Fibroblast of lung (primary cell): Measurements from ENCODE around the gene CYP26B1. TPM values are rescaled to one million over a fixed set of nuclear protein-coding genes. Genes with fewer than 3 reads are reported as not detected.
A peak's percentile ranks its signal among the peaks of the same experiment; 100 is the strongest.

Experiments
- DNase-seq, 2 donors: peaks; one replicate each; pipeline versions ENCODE4 v3.0.0 to v3.0.0-alpha.2; 2010; ENCODE audit warnings: low read depth in 2 of 2
- H2AFZ ChIP-seq: 2 replicates; pipeline ENCODE4 v1.5.1; 2012; ENCODE audit warnings: low read length, control low read depth, inconsistent platforms
- H3K27ac ChIP-seq: 2 replicates; pipeline ENCODE4 v1.5.1; 2011; ENCODE audit warnings: low read length, control low read depth; ENCODE audit not compliant: insufficient read depth
- H3K27me3 ChIP-seq: 2 replicates; pipeline ENCODE4 v1.5.1; 2011; ENCODE audit warnings: mild to moderate bottlenecking, low read length; ENCODE audit not compliant: control insufficient read depth, insufficient read depth
- H3K36me3 ChIP-seq: 2 replicates; pipeline ENCODE4 v1.5.1; 2011; ENCODE audit warnings: low read length; ENCODE audit not compliant: control insufficient read depth, insufficient read depth
- H3K4me1 ChIP-seq: 2 replicates; pipeline ENCODE4 v1.5.1; 2011; ENCODE audit warnings: low read length; ENCODE audit not compliant: control insufficient read depth, insufficient read depth; ENCODE audit errors: extremely low read depth
- H3K4me2 ChIP-seq: 2 replicates; pipeline ENCODE4 v1.5.1; 2011; ENCODE audit warnings: low read length, control low read depth; ENCODE audit not compliant: insufficient read depth; ENCODE audit errors: extremely low read depth
- H3K4me3 ChIP-seq, 4 experiments: fragments of 200-600 bp in 1 of 4; sonication (generic) in 1 of 4; replicated peaks in 1 of 4; 2 replicates each; pipeline ENCODE4 v1.5.1; 2011 to 2016; ENCODE audit warnings: low read length in 4 of 4, low read depth in 3 of 4, mild to moderate bottlenecking in 3 of 4, control low read depth in 2 of 4, inconsistent platforms in 1 of 4, mixed read lengths in 1 of 4; ENCODE audit not compliant: insufficient read depth in 1 of 4; ENCODE audit errors: control extremely low read depth in 1 of 4
- H3K79me2 ChIP-seq: 2 replicates; pipeline ENCODE4 v1.5.1; 2012; ENCODE audit warnings: mild to moderate bottlenecking, low read length, inconsistent platforms; ENCODE audit not compliant: control insufficient read depth, insufficient read depth
- H3K9ac ChIP-seq: 2 replicates; pipeline ENCODE4 v1.5.1; 2011; ENCODE audit warnings: mild to moderate bottlenecking, low read length, control low read depth; ENCODE audit not compliant: insufficient read depth
- H3K9me3 ChIP-seq: 2 replicates; pipeline ENCODE4 v1.5.1; 2012; ENCODE audit warnings: low read depth, low read length; ENCODE audit not compliant: control insufficient read depth, insufficient read depth
- H4K20me1 ChIP-seq: 2 replicates; pipeline ENCODE4 v1.5.1; 2011; ENCODE audit warnings: low read length; ENCODE audit not compliant: control insufficient read depth, insufficient read depth; ENCODE audit errors: extremely low read depth
- CTCF ChIP-seq, 2 donors: IDR thresholded peaks in 1 of 2; conservative IDR thresholded peaks in 1 of 2; 1 replicate in 1 of 2; 2 replicates in 1 of 2; pipeline ENCODE4 v1.5.1; 2011 to 2012; ENCODE audit warnings: low read length in 2 of 2, control low read depth in 1 of 2, inconsistent platforms in 1 of 2, low read depth in 1 of 2, mild to moderate bottlenecking in 1 of 2
- EZH2 ChIP-seq: IDR thresholded peaks from 2 replicates; pipeline ENCODE4 v1.5.1; 2012; ENCODE audit warnings: low read length, control low read depth, mild to moderate bottlenecking; ENCODE audit errors: missing control alignments
- polyA plus RNA-seq, 2 donors: library from polyadenylated mRNA; depleted of rRNA in 1 of 2; stranded (reverse) in 1 of 2; unstranded in 1 of 2; fragments of >200 nt; gene quantifications; 2 replicates each; pipeline ENCODE4 v1.2.1, GENCODE V29; 2011 to 2012; ENCODE audit warnings: missing spikeins in 1 of 2
- total RNA-seq: library from RNA; depleted of rRNA; stranded (reverse); fragments of >200 nt; gene quantifications from 2 replicates; pipeline ENCODE4 v1.2.1, GENCODE V29; 2014

Gene CYP26B1
- total and polyA plus RNA-seq, 2 donors (not counting 1 experiment from before 2014, with no cell fraction given) = 0.09 to 0.17 TPM

GRCh38 chr2:72109291-72109690 lies 38.4 kb downstream of the CYP26B1 start:
- Histone ChIP-seq H2AFZ (no peak overlapping the region), H3K9me3 (no peaks in the 10 kb centered on the region), H3K4me3 (no peak overlapping the region), H3K9ac (no peak overlapping the region), H3K36me3 (no peaks in the 10 kb centered on the region), H3K4me1 (no peaks in the 10 kb centered on the region), H3K27me3 (no peaks in the 10 kb centered on the region), H3K27ac (no peak overlapping the region), H3K79me2 (no peaks in the 10 kb centered on the region), H4K20me1 (no peaks in the 10 kb centered on the region), H3K4me2 (no peak overlapping the region)
- TF ChIP-seq CTCF (conservative IDR thresholded peaks at IDR 0.05 in 1 of 2, IDR thresholded peaks at IDR 0.05 in 1 of 2; ENCODE audit: low read depth in 1 of 2, low read length in 2 of 2) (no peak), EZH2 (no peak)
- DNase-seq = no peak

- TF ChIP-seq CTCF (conservative IDR thresholded peaks at IDR 0.05 in 1 of 2, IDR thresholded peaks at IDR 0.05 in 1 of 2; ENCODE audit: low read depth in 1 of 2, low read length in 2 of 2) (no peak), EZH2 (no peak)
- no peaks in the 10 kb centered on the region for H4K20me1 ChIP-seq
- H2AFZ ChIP-seq = no peak overlapping the region
- no peak overlapping the region for H3K9ac ChIP-seq
- no peaks in the 10 kb centered on the region for H3K27me3 ChIP-seq
- H3K4me2 ChIP-seq = no peak overlapping the region
- no peak overlapping the region for H3K4me3 ChIP-seq
- no peaks in the 10 kb centered on the region for H3K4me1 ChIP-seq
- H3K27ac ChIP-seq = no peak overlapping the region
- H3K36me3 ChIP-seq = no peaks in the 10 kb centered on the region
- H3K9me3 ChIP-seq = no peaks in the 10 kb centered on the region
- peak in 1 of 2 donors; percentile 55 for DNase-seq
- no peaks in the 10 kb centered on the region for H3K79me2 ChIP-seq
Measured at GRCh38 chr2:72108121-72108520, 39.5 kb downstream of the CYP26B1 start.

GRCh38 chr2:72106978-72107377 lies 40.7 kb downstream of the CYP26B1 start:
- no peak for DNase-seq
- H3K79me2 ChIP-seq = no peaks in the 10 kb centered on the region
- H3K9me3 ChIP-seq = no peaks in the 10 kb centered on the region
- H3K4me2 ChIP-seq = no peak overlapping the region
- no peaks in the 10 kb centered on the region for H4K20me1 ChIP-seq
- no peak overlapping the region for H3K9ac ChIP-seq
- no peak overlapping the region for H3K27ac ChIP-seq
- no peak overlapping the region for H2AFZ ChIP-seq
- H3K27me3 ChIP-seq = no peaks in the 10 kb centered on the region
- H3K4me3 ChIP-seq = no peak overlapping the region
- TF ChIP-seq CTCF (conservative IDR thresholded peaks at IDR 0.05 in 1 of 2, IDR thresholded peaks at IDR 0.05 in 1 of 2; ENCODE audit: low read depth in 1 of 2, low read length in 2 of 2) (no peak), EZH2 (no peak)
- H3K36me3 ChIP-seq = no peaks in the 10 kb centered on the region
- H3K4me1 ChIP-seq = no peaks in the 10 kb centered on the region
